HG02642 (cell line): ENCODE results near the gene HID1.

ENCODE experiments used
- ATAC-seq: cut with Tn5 transposase; IDR thresholded peaks from one replicate; pipeline ENCODE4 v1.9.1; 2021; ENCODE audit warnings: mild to moderate bottlenecking; ENCODE audit not compliant: unreplicated experiment, poor library complexity

HID1 gene

GRCh38 chr17:74904687-74905409 is 67.7 kb downstream of the HID1 start:
- ATAC-seq: no peak

- no peak for ATAC-seq
These were observed 68.9 kb downstream of the HID1 start for GRCh38 chr17:74903671-74904070.

GRCh38 chr17:74903034-74903433 is 69.5 kb downstream of the HID1 start:
- no peak for ATAC-seq

- ATAC-seq: no peak
These were observed 71.0 kb downstream of the HID1 start for GRCh38 chr17:74901353-74902135.
